Neural crest cell (in vitro differentiated cells): ENCODE data around the gene VPS13D. TPM values are rescaled to one million over a fixed set of nuclear protein-coding genes. Genes with fewer than 3 reads are reported as not detected.
"Not testable (repeated sequence)": the region's sequence is repeated elsewhere in the genome, so short reads cannot be mapped to it uniquely, and the experiment has no call there.

Experiments used
- DNase-seq: peaks from one replicate; pipeline ENCODE4 v3.0.0; 2021; ENCODE audit warnings: low read depth, mixed read lengths, low spot score
- H3K27ac Mint-ChIP-seq: one replicate; pipeline ENCODE4 v1.8.0; 2021; ENCODE audit warnings: mild to moderate bottlenecking, mixed read lengths; ENCODE audit not compliant: unreplicated experiment
- H3K27me3 Mint-ChIP-seq: 2 replicates; pipeline ENCODE4 v1.8.0; 2021; ENCODE audit warnings: low read depth, mild to moderate bottlenecking, mixed read lengths
- H3K36me3 Mint-ChIP-seq: 2 replicates; pipeline ENCODE4 v1.8.0; 2021; ENCODE audit warnings: low read depth, mild to moderate bottlenecking, mixed read lengths
- H3K4me1 Mint-ChIP-seq: 2 replicates; pipeline ENCODE4 v1.8.0; 2021; ENCODE audit warnings: mixed read lengths
- H3K4me3 Mint-ChIP-seq: one replicate; pipeline ENCODE4 v1.8.0; 2021; ENCODE audit warnings: mild to moderate bottlenecking, mixed read lengths
- H3K9me3 Mint-ChIP-seq: 2 replicates; pipeline ENCODE4 v1.8.0; 2021; ENCODE audit warnings: mixed read lengths
- total RNA-seq: library from RNA; stranded (reverse); gene quantifications from 2 replicates; pipeline ENCODE4 v1.2.1, GENCODE V29; 2021
- TF ChIP-seq, protein P1 (sequence below): fragments of 200-600 bp; sonication (generic); conservative IDR thresholded peaks from 2 replicates; pipeline ENCODE4 v1.5.0; 2021; ENCODE audit warnings: antibody characterized with exemption, mild to moderate bottlenecking

Gene VPS13D
- total RNA-seq, 1 donor from 2014 or later: 24.5 TPM

- no peak overlapping the region for H3K4me3 Mint-ChIP-seq
- no peaks in the 10 kb centered on the region for H3K27me3 Mint-ChIP-seq
- H3K4me1 Mint-ChIP-seq: peaks cover 16% of the 10 kb centered on the region
- H3K36me3 Mint-ChIP-seq: peaks cover 8% of the 10 kb centered on the region
- TF ChIP-seq, protein P1, sequence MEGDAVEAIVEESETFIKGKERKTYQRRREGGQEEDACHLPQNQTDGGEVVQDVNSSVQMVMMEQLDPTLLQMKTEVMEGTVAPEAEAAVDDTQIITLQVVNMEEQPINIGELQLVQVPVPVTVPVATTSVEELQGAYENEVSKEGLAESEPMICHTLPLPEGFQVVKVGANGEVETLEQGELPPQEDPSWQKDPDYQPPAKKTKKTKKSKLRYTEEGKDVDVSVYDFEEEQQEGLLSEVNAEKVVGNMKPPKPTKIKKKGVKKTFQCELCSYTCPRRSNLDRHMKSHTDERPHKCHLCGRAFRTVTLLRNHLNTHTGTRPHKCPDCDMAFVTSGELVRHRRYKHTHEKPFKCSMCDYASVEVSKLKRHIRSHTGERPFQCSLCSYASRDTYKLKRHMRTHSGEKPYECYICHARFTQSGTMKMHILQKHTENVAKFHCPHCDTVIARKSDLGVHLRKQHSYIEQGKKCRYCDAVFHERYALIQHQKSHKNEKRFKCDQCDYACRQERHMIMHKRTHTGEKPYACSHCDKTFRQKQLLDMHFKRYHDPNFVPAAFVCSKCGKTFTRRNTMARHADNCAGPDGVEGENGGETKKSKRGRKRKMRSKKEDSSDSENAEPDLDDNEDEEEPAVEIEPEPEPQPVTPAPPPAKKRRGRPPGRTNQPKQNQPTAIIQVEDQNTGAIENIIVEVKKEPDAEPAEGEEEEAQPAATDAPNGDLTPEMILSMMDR: no peak
- H3K9me3 Mint-ChIP-seq: no peaks in the 10 kb centered on the region
- no peak overlapping the region for H3K27ac Mint-ChIP-seq
- no peak for DNase-seq
These were observed 224.9 kb downstream of the VPS13D start for GRCh38 chr1:12454406-12455391.

- H3K36me3 Mint-ChIP-seq: not testable (repeated sequence)
These were observed 226.3 kb downstream of the VPS13D start for GRCh38 chr1:12456081-12456480.

DNA sequence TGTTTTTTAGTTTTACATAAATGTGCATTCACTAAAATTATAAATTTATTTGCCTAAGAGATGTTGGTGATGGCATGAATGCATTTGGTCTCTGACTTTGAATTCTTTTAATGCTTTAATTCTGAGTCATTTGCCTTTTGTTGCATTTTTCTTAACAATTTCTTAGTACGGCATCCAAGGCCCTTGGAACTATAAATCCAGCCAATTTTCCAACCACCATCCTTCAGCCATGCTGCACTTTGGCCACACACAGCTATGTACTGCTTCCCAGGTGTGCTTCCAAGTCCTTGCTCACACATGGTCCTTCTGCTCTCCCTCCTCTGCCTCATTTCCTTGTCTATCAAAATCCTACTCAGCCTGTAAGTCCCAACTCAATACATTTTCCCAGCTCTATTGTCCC, 227.1 kb downstream of the VPS13D start:
- no peak overlapping the region for H3K27ac Mint-ChIP-seq
- no peak overlapping the region for H3K4me3 Mint-ChIP-seq
- H3K36me3 Mint-ChIP-seq: peaks cover 5% of the 10 kb centered on the region
- no peaks in the 10 kb centered on the region for H3K9me3 Mint-ChIP-seq
- no peak for DNase-seq
- peaks cover 24% of the 10 kb centered on the region for H3K4me1 Mint-ChIP-seq
- H3K27me3 Mint-ChIP-seq: no peaks in the 10 kb centered on the region
- TF ChIP-seq, protein P1: no peak

More at GRCh38 chr1:12456081-12456480, 226.3 kb downstream of the VPS13D start:
- H3K4me3 Mint-ChIP-seq, DNase-seq, H3K27me3 Mint-ChIP-seq, H3K27ac Mint-ChIP-seq, H3K9me3 Mint-ChIP-seq: not testable (repeated sequence)
- peaks cover 17% of the 10 kb centered on the region for H3K4me1 Mint-ChIP-seq

DNA sequence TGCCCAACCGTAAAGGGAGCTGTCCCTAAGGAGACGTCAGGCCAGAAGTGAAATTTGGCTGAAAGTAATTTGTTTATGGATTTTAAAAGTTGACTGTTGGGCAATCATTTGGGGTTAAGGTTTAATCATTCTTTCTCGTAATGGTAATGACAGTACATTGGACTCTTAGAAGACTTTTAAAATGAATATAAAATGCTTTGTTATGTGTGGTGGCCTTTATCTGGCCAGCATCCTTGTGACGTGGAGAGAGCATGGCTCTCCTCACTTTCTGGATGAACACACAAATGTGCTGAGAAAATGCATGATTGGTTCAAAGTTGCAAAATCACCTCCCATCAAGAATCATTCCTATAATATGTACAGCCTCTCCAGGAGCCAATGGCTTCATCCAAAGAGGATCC, 227.9 kb downstream of the VPS13D start:
- no peaks in the 10 kb centered on the region for H3K27me3 Mint-ChIP-seq
- peaks cover 23% of the 10 kb centered on the region for H3K4me1 Mint-ChIP-seq
- H3K36me3 Mint-ChIP-seq: peaks cover 3% of the 10 kb centered on the region
- H3K27ac Mint-ChIP-seq: no peak overlapping the region
- TF ChIP-seq, protein P1: no peak
- no peak overlapping the region for H3K4me3 Mint-ChIP-seq
- DNase-seq: no peak
- H3K9me3 Mint-ChIP-seq: no peaks in the 10 kb centered on the region

DNA sequence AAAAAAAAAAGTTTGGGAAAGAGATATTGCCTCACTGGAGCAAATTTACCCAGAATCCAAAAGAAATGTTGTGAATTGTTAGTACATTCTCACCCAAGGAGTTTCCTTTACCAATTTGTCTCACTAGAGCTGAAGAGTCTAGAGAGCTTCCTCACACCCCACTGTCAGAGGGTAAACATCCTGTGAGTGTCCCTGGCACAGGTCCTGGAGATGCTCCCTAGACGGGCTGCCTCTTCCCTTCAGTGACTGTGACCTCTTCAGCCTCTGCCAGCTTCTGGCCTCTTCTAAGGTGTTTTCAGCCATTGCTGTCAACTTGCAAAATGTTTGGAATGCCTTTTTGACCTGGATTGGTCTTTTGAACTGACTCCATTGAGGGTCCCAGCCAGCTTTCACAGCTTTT, 228.7 kb downstream of the VPS13D start:
- no peaks in the 10 kb centered on the region for H3K9me3 Mint-ChIP-seq
- no peaks in the 10 kb centered on the region for H3K27me3 Mint-ChIP-seq
- H3K4me1 Mint-ChIP-seq: peaks cover 15% of the 10 kb centered on the region
- DNase-seq: no peak
- H3K4me3 Mint-ChIP-seq: no peak overlapping the region
- peaks cover 3% of the 10 kb centered on the region for H3K36me3 Mint-ChIP-seq
- TF ChIP-seq, protein P1: no peak
- no peak overlapping the region for H3K27ac Mint-ChIP-seq

DNA sequence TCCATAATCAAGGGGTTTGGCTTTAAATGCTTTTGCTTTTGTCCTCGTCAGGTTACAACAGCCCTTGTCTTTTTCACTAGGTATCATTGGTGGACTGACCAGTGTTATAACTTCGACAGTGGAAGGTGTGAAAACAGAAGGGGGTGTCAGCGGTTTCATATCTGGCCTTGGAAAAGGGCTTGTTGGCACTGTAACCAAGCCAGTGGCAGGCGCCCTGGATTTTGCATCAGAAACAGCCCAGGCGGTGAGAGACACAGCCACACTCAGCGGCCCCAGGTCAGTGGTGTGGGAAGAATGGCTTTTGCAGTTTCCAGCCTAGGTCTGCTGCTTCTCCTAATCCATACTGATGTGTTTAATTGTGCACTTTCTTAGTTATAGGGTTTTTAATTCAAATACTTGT, 230.3 kb downstream of the VPS13D start:
- TF ChIP-seq, protein P1: no peak
- no peak overlapping the region for H3K4me3 Mint-ChIP-seq
- H3K9me3 Mint-ChIP-seq: no peaks in the 10 kb centered on the region
- no peak for DNase-seq
- no peak overlapping the region for H3K27ac Mint-ChIP-seq
- peaks cover 7% of the 10 kb centered on the region for H3K4me1 Mint-ChIP-seq
- no peaks in the 10 kb centered on the region for H3K27me3 Mint-ChIP-seq
- peaks cover 3% of the 10 kb centered on the region for H3K36me3 Mint-ChIP-seq
